NCI-H2227 treated with DMSO at 0.1 percent for 48 hours (cell line): ENCODE results near the gene CDHR2.
"Not testable (repeated sequence)": the region's sequence is repeated elsewhere in the genome, so short reads cannot be mapped to it uniquely, and the experiment has no call there.

ENCODE experiments used
- DNase-seq: peaks from one replicate; lab custom pipeline; 2025; lab: John Stamatoyannopoulos, UW

CDHR2 gene

DNA sequence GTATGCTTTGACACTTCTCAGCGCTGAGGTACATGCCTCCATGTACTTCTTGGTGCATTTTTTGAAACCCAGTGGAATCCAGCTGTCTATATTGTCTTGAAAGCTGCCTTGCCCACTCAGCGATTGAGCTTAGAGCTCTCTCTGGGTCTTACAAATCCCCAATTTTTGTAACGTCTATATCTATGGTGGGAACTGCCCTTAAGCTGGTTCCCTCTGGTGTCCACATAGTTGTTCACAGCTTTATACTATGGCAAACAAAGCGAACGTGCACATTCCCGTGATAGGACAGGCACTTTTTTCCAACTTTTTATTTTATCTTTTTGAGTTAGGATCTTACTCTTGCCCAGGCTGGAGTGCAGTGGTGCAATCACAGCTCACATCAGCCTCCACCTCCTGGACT, 20.9 kb downstream of the CDHR2 start:
- no peak for DNase-seq

GRCh38 chr5:176573564-176574296, 24.6 kb downstream of the CDHR2 start:
- no peak for DNase-seq

GRCh38 chr5:176574297-176574591, 25.1 kb downstream of the CDHR2 start:
- no peak for DNase-seq

DNA sequence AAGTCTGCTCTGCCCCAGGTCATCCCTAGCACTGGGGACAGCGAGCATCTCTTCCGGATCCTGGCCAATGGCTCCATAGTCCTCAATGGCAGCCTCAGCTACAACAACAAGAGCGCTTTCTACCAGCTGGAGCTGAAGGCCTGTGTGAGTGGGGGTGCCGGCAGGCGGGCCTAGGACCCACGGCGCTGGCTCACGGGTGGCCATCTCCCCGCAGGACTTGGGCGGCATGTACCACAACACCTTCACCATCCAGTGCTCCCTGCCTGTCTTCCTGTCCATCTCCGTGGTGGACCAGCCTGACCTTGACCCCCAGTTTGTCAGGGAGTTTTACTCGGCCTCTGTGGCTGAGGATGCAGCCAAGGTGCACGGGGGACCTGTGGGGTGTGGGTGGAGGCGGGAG, 25.9 kb downstream of the CDHR2 start:
- no peak for DNase-seq

- no peak for DNase-seq
Observed at GRCh38 chr5:176575488-176576422, 26.6 kb downstream of the CDHR2 start.

GRCh38 chr5:176577312-176578176, 28.4 kb downstream of the CDHR2 start:
- no peak for DNase-seq

GRCh38 chr5:176578391-176578808, 29.3 kb downstream of the CDHR2 start:
- DNase-seq: no peak

GRCh38 chr5:176579323-176579722, 30.2 kb downstream of the CDHR2 start:
- DNase-seq: no peak

DNA sequence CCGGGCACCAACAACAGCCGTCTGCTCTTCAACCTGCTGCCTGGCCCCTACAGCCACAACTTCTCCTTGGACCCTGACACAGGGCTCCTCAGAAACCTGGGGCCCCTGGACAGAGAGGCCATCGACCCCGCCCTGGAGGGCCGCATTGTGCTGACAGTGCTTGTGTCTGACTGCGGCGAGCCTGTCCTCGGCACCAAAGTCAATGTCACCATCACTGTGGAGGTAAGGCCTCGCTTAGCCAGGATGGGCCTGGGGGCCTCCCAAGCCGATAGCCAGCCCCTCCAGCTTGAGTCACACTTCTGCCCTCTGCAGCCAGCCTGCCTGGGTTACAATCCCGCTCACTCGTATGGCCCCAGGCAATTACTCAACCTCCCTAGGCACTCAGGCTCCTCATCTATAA, 32.2 kb downstream of the CDHR2 start:
- DNase-seq: no peak

GRCh38 chr5:176583076-176583475, 33.9 kb downstream of the CDHR2 start:
- DNase-seq: no peak

DNA sequence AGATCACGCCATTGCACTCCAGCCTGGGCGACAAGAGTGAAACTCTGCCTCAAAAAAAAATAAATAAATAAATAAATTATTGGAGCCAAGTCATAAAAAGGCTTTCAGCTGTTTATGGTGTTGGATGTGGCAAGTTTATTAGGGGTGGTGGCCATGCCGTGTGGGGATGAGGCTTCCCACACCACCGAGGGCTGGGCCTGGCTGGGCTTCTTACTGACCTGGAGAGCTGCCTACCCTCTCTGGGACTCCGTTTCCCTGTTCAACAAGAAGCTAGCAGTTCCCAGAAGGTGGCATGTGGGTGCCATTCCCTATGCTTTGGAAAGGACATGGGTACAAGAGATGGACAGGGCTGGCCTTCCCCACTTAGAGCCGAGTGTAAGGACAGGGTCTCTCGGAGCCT, 38.3 kb downstream of the CDHR2 start:
- no peak for DNase-seq

DNA sequence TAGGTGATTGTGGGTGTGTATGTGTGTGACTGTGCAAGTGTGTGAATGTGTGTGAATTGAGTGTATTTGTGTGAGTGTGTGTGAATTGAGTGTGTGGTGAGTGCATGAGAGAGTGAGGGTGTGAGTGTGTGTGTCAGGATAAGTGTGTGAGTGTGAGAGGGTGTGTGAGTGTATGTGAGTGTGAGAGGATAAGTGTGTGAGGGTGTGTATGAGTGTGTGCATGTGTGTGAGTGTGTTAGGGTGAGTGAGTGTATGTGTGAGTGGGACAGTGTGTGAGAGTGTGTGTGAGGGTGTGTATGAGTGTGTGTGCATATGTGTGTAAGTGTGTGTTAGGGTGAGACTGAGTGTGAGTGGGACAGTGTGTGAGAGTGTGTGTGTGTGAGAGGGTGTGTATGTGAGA, 39.2 kb downstream of the CDHR2 start:
- no peak for DNase-seq

DNA sequence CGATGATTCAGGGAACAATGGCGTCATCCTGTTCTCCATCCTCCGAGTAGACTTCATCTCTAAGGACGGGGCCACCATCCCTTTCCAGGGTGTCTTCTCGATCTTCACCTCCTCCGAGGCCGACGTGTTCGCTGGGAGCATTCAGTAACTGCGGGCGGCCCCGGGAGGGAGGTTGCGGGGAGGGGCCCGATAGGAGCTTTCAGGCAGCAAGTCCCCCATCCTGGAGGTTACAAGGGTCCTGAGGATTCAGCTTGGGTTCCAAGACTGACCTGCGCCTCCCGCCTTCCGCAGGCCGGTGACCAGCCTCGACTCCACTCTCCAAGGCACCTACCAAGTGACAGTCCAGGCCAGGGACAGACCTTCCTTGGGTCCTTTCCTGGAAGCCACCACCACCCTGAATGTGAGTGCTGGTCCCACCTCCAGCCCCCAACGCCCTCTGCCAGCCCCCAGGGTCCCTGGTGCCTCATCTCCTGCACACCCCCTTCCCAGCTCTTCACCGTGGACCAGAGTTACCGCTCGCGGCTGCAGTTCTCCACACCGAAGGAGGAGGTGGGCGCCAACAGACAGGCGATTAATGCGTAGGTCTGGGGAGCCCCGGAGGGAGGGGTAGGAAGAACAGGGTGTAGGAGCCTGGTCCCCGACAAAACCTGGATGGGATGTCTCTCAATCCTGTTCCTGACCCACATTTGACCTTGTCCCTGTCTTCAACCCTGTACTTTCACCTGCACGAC, 40.1 kb downstream of the CDHR2 start:
- no peak for DNase-seq

- no peak for DNase-seq
Observed at GRCh38 chr5:176590035-176590717, 41.0 kb downstream of the CDHR2 start.

GRCh38 chr5:176591667-176592066, 42.5 kb downstream of the CDHR2 start:
- not testable (repeated sequence) for DNase-seq

GRCh38 chr5:176592573-176592972, 43.4 kb downstream of the CDHR2 start:
- DNase-seq: no peak

DNA sequence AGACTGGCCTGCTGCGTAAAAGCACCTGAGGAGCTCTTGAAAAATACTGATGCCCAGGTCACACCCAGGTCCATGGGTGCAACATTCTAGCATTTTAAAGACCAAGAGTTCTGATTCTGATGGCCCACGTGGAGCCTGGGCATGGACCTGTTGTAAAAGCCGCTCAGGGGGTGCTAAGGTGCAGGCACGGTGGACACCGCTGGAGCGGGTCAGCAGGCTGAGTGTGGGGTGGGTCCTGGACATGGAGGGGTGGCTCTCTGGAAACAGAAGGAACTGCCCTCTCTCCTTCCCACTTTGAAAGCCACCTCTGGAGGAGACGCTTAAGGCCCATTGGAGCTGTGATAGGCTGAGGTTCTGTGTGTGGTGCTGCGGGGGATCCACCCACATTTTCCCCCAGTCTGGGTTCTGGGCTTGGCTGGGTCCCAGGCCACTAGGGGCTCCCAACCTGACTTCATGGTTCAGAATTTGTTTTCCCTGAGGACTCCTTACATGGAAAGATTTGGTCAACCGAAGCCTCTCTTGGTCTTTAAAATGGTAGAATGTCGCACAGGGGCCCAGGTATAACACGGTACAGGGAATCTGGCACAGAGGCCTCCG, 44.2 kb downstream of the CDHR2 start:
- no peak for DNase-seq

DNA sequence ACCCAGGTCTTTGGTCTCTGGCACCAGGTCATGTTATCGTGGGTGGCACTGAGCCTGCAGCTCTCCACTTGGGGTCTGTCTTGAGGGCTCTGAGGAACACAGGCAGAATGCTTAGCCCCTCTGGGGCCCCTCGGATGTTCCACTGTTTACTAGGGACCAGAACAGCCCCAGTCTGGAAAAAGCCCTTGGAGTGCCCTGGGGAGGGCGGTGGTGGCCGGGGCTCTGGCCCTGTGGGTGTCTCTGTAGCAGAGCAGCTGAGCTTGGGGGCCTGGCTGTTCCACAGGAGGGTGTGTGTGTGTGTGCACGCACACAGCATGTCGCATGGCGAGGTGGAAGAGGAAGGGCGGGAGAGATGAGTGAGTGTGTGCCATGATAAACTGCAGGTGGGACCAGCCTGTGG, 45.4 kb downstream of the CDHR2 start:
- no peak for DNase-seq

DNA sequence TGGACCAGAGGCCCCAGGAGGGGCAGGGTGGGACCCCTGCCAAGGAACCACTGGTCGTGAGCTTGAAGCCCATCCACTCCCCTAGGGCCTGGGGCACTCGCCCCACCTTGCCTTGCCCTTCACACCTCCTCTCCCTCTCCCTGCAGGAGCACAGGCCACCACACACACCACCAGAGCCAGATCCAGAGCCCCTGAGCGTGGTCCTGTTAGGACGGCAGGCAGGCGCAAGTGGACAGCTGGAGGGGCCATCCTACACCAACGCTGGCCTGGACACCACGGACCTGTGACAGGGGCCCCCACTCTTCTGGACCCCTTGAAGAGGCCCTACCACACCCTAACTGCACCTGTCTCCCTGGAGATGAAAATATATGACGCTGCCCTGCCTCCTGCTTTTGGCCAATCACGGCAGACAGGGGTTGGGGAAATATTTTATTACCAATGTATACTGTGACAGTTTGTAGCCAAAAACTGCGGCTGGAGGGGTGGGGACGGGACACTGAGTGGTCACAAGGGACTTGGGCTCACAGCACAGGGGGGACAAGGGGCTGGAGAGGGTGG, 46.3 kb downstream of the CDHR2 start:
- no peak for DNase-seq

DNA sequence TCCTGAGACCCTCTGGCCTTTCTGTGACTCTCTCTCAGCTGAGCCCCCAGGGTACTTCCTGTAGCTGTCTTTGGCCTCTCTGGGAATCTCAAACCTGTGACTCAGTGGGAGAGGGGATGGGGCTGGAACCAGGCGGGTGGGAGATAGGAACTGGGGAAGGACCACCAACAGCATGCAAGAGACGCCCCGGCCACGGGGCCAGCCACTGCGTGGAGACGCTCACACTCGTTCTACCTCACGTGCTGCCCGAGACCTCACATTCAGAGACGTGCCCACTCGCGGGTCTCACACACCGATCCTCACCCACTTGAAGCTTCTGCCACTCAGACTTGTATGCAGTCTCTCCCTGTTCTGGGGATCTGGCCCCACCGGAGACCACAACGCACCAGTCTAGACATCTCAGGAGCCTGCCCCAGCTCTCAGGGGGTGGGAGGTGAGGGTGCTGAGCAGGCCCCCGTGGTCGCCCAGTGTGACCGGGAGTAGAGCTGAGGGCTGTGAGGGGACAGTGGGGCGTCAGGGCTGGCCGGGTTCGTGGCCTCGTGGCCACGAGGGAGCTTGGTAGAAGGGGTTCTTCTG, 47.0 kb downstream of the CDHR2 start:
- no peak for DNase-seq
